HepG2 (cell line): ENCODE measurements around the gene UBAC1. TPM values are rescaled to one million over a fixed set of nuclear protein-coding genes. Genes with fewer than 3 reads are reported as not detected.

Source experiments
- ATAC-seq: fragments of 200-7000 bp; cut with Tn5 transposase; 3 replicates; pipeline ENCODE4 v1.9.1; 2020; ENCODE audit warnings: mild to moderate bottlenecking, moderate library complexity
- BruUV-seq: library from RNA; stranded (reverse); fragments of 400-500 nt; replicated peaks from 2 replicates; lab custom pipeline; 2021; lab: Mats Ljungman, UMichigan
- CTCF ChIA-PET: fragments of 300-600 bp; formaldehyde crosslinking; extraction: SDS; loops from one replicate; lab custom pipeline; 2021; ENCODE audit warnings: low total read pairs, inconsistent platforms, low intra/inter-chr PET ratio; lab: Yijun Ruan, JAX
- POLR2A ChIA-PET: fragments of 350-600 bp; sonication (Branson Sonifier 250); formaldehyde crosslinking; loops from one replicate; lab custom pipeline; 2020; ENCODE audit warnings: antibody characterized with exemption, inconsistent platforms; lab: Yijun Ruan, JAX
- DNase-seq: peaks from one replicate; pipeline ENCODE4 v3.0.0-alpha.2; 2015; ENCODE audit warnings: low spot score
- FAIRE-seq: peaks from 3 replicates; lab custom pipeline; 2011; peaks lifted over from hg19 to GRCh38; lab: Jason Lieb, UNC
- H2AFZ ChIP-seq: one replicate; pipeline ENCODE4 v1.6.1; 2011; ENCODE audit warnings: low read length, inconsistent platforms
- H3K27ac ChIP-seq: fragments of 300-600 bp; 3 replicates; pipeline ENCODE4 v1.8.0; 2011; ENCODE audit warnings: mixed run types, mild to moderate bottlenecking, mixed read lengths, low read length, inconsistent platforms; ENCODE audit not compliant: insufficient read depth; ENCODE audit errors: extremely low read length
- H3K27me3 ChIP-seq, 2 experiments: fragments of 200-600 bp in 1 of 2; 2 replicates in 1 of 2; 3 replicates in 1 of 2; pipeline versions ENCODE4 v1.6.0 to v1.8.0; 2011; ENCODE audit warnings: low read length in 2 of 2, mild to moderate bottlenecking in 2 of 2, moderate library complexity in 2 of 2, inconsistent platforms in 1 of 2; ENCODE audit not compliant: insufficient read depth in 2 of 2, control insufficient read depth in 1 of 2
- H3K36me3 ChIP-seq, 2 experiments: fragments of 200-600 bp in 1 of 2; replicated peaks in 1 of 2; 2 replicates in 1 of 2; 3 replicates in 1 of 2; pipeline versions ENCODE4 v1.5.1 to v1.8.0; 2011; ENCODE audit warnings: low read length in 2 of 2, inconsistent platforms in 1 of 2; ENCODE audit not compliant: insufficient read depth in 2 of 2, control insufficient read depth in 1 of 2
- H3K4me1 ChIP-seq: 2 replicates; pipeline ENCODE4 v1.5.1; 2012; ENCODE audit warnings: low read length, inconsistent platforms; ENCODE audit not compliant: insufficient read depth
- H3K4me2 ChIP-seq: 2 replicates; pipeline ENCODE4 v1.6.0; 2011; ENCODE audit warnings: low read depth, low read length, inconsistent platforms
- H3K4me3 ChIP-seq, 3 experiments: fragments of 200-600 bp in 1 of 3; sonication (generic), shearing (Covaris generic) in 1 of 3; replicated peaks in 1 of 3; 2 replicates each; pipeline ENCODE4 v1.5.1; 2011 to 2016; ENCODE audit warnings: low read length in 3 of 3, inconsistent platforms in 2 of 3, low read depth in 2 of 3, mild to moderate bottlenecking in 2 of 3, control low read depth in 1 of 3, mixed read lengths in 1 of 3; ENCODE audit not compliant: insufficient read depth in 1 of 3
- H3K79me2 ChIP-seq: one replicate; pipeline ENCODE4 v1.6.1; 2011; ENCODE audit warnings: low read length, inconsistent platforms; ENCODE audit not compliant: insufficient read depth
- H3K9ac ChIP-seq: 2 replicates; pipeline ENCODE4 v1.6.0; 2011; ENCODE audit warnings: mild to moderate bottlenecking, low read depth, low read length, inconsistent platforms; ENCODE audit not compliant: insufficient read depth
- H3K9me3 ChIP-seq: 2 replicates; pipeline ENCODE4 v1.5.1; 2012; ENCODE audit warnings: mild to moderate bottlenecking, low read length
- H4K20me1 ChIP-seq: 2 replicates; pipeline ENCODE4 v1.6.0; 2011; ENCODE audit warnings: inconsistent platforms, mild to moderate bottlenecking, low read length, moderate library complexity; ENCODE audit not compliant: insufficient read depth
- FOXC1 ChIP-seq: sonication (generic); formaldehyde crosslinking; IDR thresholded peaks from 2 replicates; pipeline ENCODE4 v1.8.0; 2022; ENCODE audit warnings: mild to moderate bottlenecking, missing genetic modification reagents, borderline replicate concordance
- GABPB1 ChIP-seq: IDR thresholded peaks from 2 replicates; pipeline ENCODE4 v1.6.1; 2016; ENCODE audit warnings: mild to moderate bottlenecking, missing genetic modification reagents, moderate library complexity, missing compliant biosample characterization
- HCFC1 ChIP-seq: fragments of 150-350 bp; IDR thresholded peaks from 2 replicates; pipeline ENCODE4 v1.6.1; 2014; ENCODE audit warnings: low read depth, low read length
- RFX3 ChIP-seq: IDR thresholded peaks from 2 replicates; pipeline ENCODE4 v1.6.1; 2016; ENCODE audit warnings: missing biosample characterization, missing genetic modification reagents
- RXRB ChIP-seq: IDR thresholded peaks from 2 replicates; pipeline ENCODE4 v1.6.1; 2016; ENCODE audit warnings: borderline replicate concordance, missing genetic modification reagents, missing compliant biosample characterization
- ZBTB2 ChIP-seq: sonication (generic); formaldehyde crosslinking; IDR thresholded peaks from 2 replicates; pipeline ENCODE4 v1.8.0; 2022; ENCODE audit warnings: low read depth, missing genetic modification reagents
- ZC3H4 ChIP-seq: sonication (generic); formaldehyde crosslinking; IDR thresholded peaks from 2 replicates; pipeline ENCODE4 v1.4.0; 2020; ENCODE audit warnings: missing genetic modification reagents, borderline replicate concordance
- ZNF703 ChIP-seq: sonication (generic); formaldehyde crosslinking; IDR thresholded peaks from 2 replicates; pipeline ENCODE4 v1.5.1; 2020; ENCODE audit warnings: missing genetic modification reagents, mild to moderate bottlenecking, moderate library complexity, borderline replicate concordance
- WGBS: methylation state at CpG from one replicate; pipeline ENCODE4 v1.1.6; 2017; ENCODE audit warnings: low lambda C conversion rate; 5-methylcytosine and 5-hydroxymethylcytosine counted together
- in situ Hi-C: cut with HindIII; loops from 2 replicates; pipeline ENCODE4 v1.10.0; 2017; ENCODE audit warnings: low pct_unique_long_range_greater_than_20kb; ENCODE audit not compliant: extremely low pct_ligation_motif_present
- intact Hi-C: fragments of 100-400 bp; cut with micrococcal nuclease; formaldehyde crosslinking; loops from one replicate; pipeline ENCODE4 v1.10.0; 2022; ENCODE audit not compliant: unreplicated experiment
- polyA plus RNA-seq, 8 experiments: library from polyadenylated mRNA; depleted of rRNA in 3 of 8; stranded (reverse) in 7 of 8; unstranded in 1 of 8; fragments of >200 nt; fragmentation: Illumina TruSeq in 4 of 8; extraction: Trizol in 4 of 8; gene quantifications; 2 replicates each; pipeline versions ENCODE4 v1.2.1 to v1.2.3, GENCODE V29; 2011 to 2016; ENCODE audit warnings: low read depth in 4 of 8, missing spikeins in 1 of 8, mixed read lengths in 1 of 8; ENCODE audit not compliant: insufficient read depth in 1 of 8
- total RNA-seq, 5 experiments: library from RNA; depleted of rRNA; stranded (reverse); fragments of >200 nt; fragmentation: Illumina TruSeq; extraction: Trizol; gene quantifications; 2 replicates each; pipeline ENCODE4 v1.2.3, GENCODE V29; 2016; ENCODE audit warnings: low read depth in 1 of 5

Gene UBAC1
- total and polyA plus RNA-seq, 2 of the 13 experiments (the other 11 are each of a cell fraction or from before 2014, with no cell fraction given): 32.2 to 34.1 TPM

- no peak for TF ChIP-seq RXRB (CRISPR knock-in tag)
- TF ChIP-seq ZBTB2 (CRISPR knock-in tag): no peak
- no peak for DNase-seq
- no TSS peak for BruUV-seq
- ChIA-PET CTCF (no interaction called here), POLR2A (no interaction called here)
- Histone ChIP-seq H3K4me1 (peaks cover 60% of the 10 kb centered on the region), H3K9ac (no peak overlapping the region), H3K4me2 (no peak overlapping the region), H3K27ac (no peak overlapping the region), H2AFZ (no peak overlapping the region), H3K27me3 (no peaks in the 10 kb centered on the region), H4K20me1 (peaks cover 29% of the 10 kb centered on the region), H3K36me3 (no peaks in the 10 kb centered on the region; a peak in 1 of 5 replicates), H3K9me3 (no peaks in the 10 kb centered on the region), H3K79me2 (peaks cover 79% of the 10 kb centered on the region), H3K4me3 (no peak overlapping the region)
- 97% methylated on average over 16 of the region's 16 CpGs for WGBS
- intact Hi-C loops: no loop called here
- no peak for FAIRE-seq
- no peak for ATAC-seq
- in situ Hi-C loops: no loop called here
Measured at GRCh38 chr9:135903786-135904520, 57.2 kb downstream of the UBAC1 start.

GRCh38 chr9:135903358-135903656, 57.9 kb downstream of the UBAC1 start:
- no TSS peak for BruUV-seq
- no peaks in the 10 kb centered on the region for H3K27me3 ChIP-seq
- ChIA-PET POLR2A (no interaction called here), CTCF (no interaction called here)
- TF ChIP-seq HCFC1: no peak
- TF ChIP-seq ZC3H4: no peak
- no peak for TF ChIP-seq FOXC1 (CRISPR knock-in tag)
- no peak for TF ChIP-seq ZNF703
- TF ChIP-seq GABPB1 (CRISPR knock-in tag): no peak
- no peak for TF ChIP-seq RFX3 (CRISPR knock-in tag)
- no peak overlapping the region for H3K27ac ChIP-seq
- H4K20me1 ChIP-seq: peaks cover 29% of the 10 kb centered on the region
- intact Hi-C loops: no loop called here
- WGBS: 89% methylated on average over 3 of the region's 3 CpGs
- ATAC-seq: no peak
- peaks cover 78% of the 10 kb centered on the region for H3K79me2 ChIP-seq
- no peaks in the 10 kb centered on the region; a peak in 1 of 5 replicates for H3K36me3 ChIP-seq
- no peak overlapping the region for H2AFZ ChIP-seq
- DNase-seq: no peak
- H3K4me3 ChIP-seq: no peak overlapping the region
- peaks cover 54% of the 10 kb centered on the region for H3K4me1 ChIP-seq
- no peak for FAIRE-seq
- H3K9ac ChIP-seq: no peak overlapping the region
- in situ Hi-C loops: no loop called here
- no peak overlapping the region for H3K4me2 ChIP-seq
- no peaks in the 10 kb centered on the region for H3K9me3 ChIP-seq
